GM10266 (cell line): ENCODE results near the gene PTPN12.
A peak's percentile ranks its signal among the peaks of the same experiment; 100 is the strongest.
"Not testable (repeated sequence)": the region's sequence is repeated elsewhere in the genome, so short reads cannot be mapped to it uniquely, and the experiment has no call there.

Source experiments
- DNase-seq: peaks from one replicate; pipeline ENCODE4 v3.0.0; 2012; ENCODE audit errors: extremely low spot score
- TF ChIP-seq, protein P1 (sequence below): IDR thresholded peaks from 2 replicates; pipeline ENCODE4 v1.5.1; 2012; ENCODE audit warnings: mild to moderate bottlenecking, low read depth; ENCODE audit not compliant: control insufficient read depth, insufficient read depth; ENCODE audit errors: missing control alignments

Gene PTPN12

DNA sequence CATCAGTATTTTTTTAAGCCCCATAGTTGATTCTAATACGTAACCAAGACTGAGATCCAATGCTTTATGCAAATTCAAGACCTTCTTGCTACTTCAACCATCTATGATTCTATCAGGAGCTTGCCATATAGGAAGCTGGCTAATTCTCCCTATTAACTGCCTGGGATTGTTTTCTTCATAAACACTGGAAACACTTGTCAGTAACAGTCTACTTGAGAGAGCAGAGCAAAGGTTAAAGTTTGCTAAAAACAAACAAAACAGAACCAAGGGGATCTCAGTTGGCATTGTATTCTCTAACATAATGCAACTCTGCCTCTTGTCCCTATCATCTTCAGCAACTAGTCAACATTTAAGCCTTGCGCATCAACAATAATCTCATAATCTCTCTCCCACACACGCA, 21.0 kb upstream of the PTPN12 start:
- DNase-seq: no peak
- TF ChIP-seq, protein P1, sequence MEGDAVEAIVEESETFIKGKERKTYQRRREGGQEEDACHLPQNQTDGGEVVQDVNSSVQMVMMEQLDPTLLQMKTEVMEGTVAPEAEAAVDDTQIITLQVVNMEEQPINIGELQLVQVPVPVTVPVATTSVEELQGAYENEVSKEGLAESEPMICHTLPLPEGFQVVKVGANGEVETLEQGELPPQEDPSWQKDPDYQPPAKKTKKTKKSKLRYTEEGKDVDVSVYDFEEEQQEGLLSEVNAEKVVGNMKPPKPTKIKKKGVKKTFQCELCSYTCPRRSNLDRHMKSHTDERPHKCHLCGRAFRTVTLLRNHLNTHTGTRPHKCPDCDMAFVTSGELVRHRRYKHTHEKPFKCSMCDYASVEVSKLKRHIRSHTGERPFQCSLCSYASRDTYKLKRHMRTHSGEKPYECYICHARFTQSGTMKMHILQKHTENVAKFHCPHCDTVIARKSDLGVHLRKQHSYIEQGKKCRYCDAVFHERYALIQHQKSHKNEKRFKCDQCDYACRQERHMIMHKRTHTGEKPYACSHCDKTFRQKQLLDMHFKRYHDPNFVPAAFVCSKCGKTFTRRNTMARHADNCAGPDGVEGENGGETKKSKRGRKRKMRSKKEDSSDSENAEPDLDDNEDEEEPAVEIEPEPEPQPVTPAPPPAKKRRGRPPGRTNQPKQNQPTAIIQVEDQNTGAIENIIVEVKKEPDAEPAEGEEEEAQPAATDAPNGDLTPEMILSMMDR: no peak

DNA sequence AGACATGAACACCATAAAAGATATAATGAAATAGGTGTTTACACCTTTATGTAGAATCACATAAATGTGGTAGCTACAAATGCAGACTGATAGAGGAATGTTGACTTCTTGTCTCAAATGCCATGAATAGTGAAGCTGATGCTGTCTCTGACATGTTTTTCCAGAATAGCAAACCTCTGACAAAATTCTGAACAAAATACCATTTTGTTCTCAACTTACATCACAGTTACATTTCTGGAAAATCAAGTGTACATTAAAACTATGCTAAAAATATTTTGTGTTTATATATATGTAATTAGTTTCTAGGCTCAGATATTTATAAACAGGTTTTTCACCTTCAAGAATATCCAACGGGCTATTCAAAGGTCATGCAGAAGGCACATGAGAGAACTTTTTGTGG, 16.8 kb upstream of the PTPN12 start:
- TF ChIP-seq, protein P1: no peak
- DNase-seq: no peak

DNA sequence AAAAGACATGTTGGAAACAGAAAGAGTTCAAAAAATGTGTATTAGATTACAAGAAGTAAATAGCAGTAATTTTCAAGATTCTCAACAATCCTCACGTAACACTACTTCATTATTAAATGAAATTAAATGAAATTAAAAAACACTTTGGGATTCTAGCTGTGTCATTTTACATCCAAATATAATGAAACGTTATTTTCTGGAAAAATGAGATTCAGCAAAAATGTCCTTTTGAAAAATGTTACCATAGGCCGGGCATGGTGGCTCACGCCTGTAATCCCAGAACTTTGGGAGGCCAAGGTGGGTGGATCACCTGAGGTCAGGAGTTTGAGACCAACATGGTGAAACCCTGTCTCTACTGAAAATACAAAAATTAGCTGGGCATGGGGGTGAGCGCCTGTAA, 15.6 kb upstream of the PTPN12 start:
- DNase-seq: not testable (repeated sequence)

DNA sequence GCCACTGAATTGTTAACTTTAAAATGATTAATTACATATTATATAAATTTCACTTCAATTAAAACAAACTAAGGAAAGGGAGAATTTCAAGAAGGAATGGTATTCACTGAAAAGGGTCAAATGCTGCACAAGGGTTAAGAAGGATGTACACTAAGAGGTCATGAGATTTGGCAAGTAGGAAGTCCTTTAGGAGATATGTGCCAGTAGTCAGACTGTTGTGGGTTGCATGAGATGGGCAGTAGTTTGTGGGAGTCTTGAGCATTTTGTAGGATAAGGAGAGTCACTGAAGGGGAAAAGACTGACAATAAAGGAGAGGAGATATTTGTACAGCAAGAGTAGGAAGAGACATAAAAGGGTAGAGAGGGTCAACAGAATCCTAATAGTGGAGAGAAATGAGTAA, 12.4 kb upstream of the PTPN12 start:
- DNase-seq: no peak
- TF ChIP-seq, protein P1: no peak

DNA sequence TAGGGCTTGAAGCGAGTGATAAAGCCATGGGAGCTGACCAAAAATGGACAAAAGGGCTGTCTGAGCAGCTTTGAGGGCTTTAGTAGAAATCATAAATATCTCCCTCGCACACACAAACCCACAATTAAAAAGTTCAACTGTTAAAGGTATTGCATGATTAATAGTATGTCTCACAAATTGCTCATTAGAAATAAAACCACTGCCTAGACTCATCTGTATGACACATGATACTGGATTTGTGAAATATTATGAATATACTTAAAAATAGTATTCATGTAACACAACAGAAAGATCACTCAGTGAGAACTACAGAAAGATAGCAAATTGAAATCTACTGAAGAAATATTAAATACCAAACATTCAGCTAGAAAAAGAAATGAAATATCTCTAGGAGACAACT, 11.9 kb upstream of the PTPN12 start:
- no peak for DNase-seq
- TF ChIP-seq, protein P1: no peak

DNA sequence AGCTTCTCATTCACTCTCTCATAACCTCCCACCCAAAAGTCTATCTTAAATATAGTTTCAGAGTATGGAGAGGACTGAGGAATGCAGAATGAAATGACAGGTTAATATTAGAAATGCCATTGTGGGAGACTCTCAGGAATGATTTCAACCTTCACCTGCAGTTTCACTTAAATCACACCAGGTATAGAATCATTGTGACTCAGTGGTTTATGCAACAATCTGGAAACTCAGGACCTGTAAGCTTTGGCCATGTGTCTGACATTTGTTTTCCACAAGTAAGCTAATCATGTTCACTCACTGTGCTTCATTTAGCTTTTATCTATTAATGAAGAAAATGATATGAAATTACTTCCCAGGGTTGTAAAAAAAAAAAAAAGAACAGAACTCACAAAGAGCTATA, 8.7 kb upstream of the PTPN12 start:
- DNase-seq: no peak

DNA sequence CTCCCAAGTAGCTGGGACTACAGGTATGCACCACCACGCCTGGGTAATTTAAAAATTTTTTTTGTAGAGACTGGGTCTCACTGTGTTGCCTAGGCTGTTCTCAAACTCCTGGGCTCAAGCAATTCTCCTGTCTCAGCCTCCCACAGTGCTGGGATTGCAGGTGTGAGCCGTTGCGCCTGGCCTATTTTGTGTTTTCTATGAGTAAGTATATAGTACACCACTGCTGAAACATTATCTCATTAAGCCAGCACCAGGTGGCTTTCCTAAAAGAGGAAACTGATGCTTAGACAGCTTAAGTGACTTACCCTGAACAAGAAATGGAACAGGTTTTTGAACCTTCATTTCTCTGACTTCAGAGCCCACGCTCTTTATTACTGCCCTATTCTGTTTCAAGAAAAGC, 7.8 kb upstream of the PTPN12 start:
- DNase-seq: no peak
- TF ChIP-seq, protein P1: no peak

More for the DNA sequence above, 8.7 kb upstream of the PTPN12 start:
- TF ChIP-seq, protein P1: no peak

DNA sequence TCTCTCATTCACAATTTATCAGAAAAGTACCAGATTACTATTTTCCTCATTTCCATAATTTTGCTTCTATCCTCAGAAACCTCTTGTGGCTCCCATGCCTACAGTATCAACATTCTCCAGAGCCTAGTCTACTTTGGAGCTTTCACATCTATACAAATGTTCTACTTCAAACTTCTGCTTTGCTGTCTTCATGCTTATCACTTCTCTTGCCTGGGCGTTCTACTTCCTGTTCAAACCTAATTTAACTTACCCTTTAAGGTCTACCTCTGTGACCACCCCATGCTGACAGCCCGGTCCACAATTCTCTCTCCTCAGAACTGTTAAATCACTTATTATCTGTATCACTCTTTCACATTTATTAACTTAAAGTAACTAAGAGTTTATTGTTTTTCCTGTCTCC, 6.1 kb upstream of the PTPN12 start:
- TF ChIP-seq, protein P1: no peak
- DNase-seq: peak; percentile 30
